EL (cell line): Measurements from ENCODE around the gene VWF.

Source experiments
- DNase-seq: peaks from one replicate; pipeline ENCODE4 v3.0.0-alpha.2; 2016

VWF gene

DNA sequence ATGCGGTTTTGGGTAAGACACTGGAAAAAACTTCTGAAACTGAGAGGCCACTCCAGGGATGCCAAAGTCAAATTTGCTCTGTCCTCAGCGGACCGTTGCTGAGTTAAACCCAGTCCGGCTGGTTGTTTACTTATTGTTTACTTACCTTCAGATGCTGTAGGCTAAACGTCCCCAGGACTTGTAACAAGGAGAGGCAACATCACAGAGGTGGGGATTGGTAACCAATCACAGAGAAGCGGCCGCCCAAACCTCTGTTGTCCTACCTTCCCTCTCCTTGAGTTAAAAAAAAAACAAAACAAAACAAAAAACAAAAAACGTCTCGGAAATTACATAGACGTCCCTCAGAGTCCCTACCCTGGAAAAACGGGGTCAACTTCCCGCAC, 179.8 kb downstream of the VWF start:
- DNase-seq, result no peak

DNA sequence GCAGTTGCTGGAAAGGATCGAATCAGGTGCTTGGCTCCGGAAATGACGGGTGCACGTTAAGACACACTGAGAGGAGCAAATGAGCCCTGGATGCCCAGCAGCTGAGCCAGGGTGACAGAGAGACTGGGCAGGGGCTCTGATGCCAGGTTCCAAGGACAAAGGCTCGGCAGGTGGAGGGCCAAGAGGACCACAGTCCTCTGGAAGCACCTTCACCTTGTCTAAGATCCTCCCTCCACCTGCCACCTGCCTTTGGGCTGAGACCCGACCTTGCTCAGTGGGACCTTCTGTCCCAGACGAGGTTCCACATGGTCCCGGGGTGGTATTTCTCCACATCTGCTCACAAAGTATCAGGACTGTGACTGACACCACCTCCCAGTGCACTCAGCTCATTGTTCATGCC, 180.4 kb downstream of the VWF start:
- DNase-seq, result no peak

DNA sequence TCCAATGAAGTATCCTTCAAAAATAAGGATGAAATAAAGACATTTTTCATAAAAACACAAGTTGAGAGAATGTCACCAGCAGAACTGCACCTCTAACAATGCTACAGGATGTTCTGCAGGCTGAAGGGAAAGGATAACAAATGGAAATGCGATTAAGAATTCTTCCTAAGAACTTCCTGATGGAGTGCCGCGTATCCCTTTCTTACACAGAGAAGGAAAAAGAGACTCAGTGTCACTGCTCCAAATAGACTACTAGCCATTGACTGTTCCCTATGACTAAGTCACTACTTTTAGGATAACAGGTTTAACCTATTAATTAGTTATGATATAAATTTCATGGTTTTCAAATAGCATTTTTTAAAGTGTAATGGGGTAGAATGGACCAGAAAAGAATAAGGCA, 182.6 kb downstream of the VWF start:
- no peak for DNase-seq

DNA sequence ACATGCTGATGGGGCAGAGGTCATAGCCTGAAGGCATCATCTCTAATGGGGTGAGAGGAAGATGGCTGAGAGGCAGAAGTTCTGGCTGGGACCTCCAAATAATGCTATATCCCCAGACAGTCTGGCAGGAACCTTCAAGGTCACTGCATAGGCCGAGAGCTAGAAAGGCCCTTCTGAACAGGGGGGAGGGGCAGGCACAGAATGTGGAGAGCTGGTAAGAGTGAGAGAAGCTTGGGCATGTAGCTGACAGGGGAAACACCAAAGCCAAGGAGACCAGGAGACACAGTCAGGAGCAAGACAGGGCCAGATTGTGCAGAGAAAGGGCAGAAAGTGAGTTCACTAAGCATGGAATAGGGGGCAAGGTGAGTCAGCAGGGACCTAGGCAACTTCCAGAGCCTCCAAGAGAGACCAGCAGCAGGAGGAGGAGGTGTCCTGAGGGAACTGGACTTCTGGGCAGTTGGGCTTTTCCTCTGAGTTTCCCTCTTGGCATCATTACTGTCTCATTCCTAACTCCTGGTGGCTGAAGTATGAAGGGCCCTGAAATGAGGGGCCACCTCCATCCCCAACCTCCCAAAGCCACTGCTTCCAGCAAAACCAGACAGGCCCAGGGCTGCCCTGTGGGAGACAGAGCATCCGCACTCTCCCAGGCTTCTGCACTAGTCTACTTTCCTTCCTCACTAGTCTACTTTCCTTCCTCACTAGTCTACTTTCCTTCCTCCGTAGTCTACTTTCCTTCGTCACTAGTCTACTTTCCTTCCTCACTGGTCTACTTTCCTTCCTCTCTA, 196.5 kb downstream of the VWF start:
- no peak for DNase-seq

DNA sequence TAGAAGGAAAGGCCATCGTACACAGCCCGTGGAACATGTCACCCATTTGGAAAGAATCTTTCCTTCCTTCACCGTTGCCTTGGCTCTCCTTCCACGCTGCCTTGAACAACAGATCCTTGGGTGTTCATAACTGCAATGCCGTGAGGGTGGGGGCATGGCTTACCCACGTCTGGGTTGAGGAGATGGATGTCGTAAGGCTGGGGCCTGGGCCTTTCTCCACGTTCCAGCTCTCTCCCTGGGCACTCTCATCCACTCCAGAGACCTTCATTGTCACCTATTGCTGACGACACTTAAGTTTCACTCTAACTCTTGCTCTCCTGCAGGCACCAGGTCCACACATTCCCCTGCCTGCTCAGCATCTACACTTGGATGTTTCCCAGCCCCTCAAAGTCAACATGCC, 198.8 kb downstream of the VWF start:
- DNase-seq, result no peak

DNA sequence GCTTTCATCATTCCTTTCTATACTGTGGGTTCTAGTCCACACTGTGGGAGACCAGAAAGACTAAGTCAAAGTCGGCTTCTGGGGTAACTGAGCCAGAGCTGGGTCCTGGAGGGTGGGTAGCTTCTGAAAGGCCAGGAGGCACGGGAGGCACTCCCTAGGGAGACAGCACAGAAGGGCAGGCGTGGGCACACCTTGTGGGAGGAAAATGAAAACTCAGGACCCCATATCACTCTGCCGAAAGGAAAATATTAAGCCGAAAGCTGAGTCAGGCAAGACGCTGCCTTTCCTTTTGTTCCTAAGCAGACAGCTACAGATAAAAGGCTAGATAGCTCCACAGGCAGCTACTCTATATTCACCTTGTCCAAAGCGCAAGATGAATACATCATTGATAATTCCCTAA, 200.1 kb downstream of the VWF start:
- no peak for DNase-seq

DNA sequence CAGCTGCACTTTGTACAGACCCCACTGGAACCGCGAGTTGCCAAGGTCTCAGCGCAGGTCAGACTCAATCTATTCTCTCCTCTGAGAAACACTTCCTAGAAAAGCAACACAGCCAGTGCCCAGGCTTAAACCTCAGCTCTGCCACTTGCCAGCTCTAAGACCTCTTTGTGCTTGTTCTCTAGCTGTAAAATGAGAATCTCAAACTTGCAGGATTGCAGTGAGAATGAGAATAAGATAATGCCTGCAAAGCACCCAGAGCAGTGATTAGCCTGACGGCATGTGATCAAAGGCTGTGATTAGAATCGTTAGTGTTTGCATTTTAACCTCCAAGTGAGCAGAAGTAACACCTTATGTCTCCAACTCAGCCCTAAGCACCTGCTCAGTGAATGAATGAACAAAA, 200.7 kb downstream of the VWF start:
- no peak for DNase-seq

DNA sequence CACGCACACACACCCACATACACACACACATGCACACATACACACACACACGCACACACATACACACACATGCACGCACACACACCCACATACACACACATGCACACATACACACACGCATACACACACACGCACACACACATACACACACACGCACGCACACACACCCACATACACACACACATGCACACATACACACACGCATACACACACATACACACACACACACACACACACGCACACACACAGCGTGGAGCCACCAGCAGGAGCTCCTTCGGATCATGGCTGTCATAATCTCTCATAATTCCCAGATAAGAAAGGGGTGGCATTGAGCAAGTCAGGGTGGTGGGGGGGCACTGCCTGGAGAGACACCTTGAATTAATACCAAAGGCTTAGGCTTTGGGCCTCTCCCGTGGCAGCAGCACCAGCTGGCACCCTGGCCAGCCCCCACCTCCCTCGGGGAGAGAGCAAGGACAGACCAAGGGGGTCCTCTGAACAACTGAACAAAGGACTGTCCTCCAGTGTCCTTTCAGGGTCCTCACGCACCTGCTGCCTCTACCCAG, 201.3 kb downstream of the VWF start:
- no peak for DNase-seq

DNA sequence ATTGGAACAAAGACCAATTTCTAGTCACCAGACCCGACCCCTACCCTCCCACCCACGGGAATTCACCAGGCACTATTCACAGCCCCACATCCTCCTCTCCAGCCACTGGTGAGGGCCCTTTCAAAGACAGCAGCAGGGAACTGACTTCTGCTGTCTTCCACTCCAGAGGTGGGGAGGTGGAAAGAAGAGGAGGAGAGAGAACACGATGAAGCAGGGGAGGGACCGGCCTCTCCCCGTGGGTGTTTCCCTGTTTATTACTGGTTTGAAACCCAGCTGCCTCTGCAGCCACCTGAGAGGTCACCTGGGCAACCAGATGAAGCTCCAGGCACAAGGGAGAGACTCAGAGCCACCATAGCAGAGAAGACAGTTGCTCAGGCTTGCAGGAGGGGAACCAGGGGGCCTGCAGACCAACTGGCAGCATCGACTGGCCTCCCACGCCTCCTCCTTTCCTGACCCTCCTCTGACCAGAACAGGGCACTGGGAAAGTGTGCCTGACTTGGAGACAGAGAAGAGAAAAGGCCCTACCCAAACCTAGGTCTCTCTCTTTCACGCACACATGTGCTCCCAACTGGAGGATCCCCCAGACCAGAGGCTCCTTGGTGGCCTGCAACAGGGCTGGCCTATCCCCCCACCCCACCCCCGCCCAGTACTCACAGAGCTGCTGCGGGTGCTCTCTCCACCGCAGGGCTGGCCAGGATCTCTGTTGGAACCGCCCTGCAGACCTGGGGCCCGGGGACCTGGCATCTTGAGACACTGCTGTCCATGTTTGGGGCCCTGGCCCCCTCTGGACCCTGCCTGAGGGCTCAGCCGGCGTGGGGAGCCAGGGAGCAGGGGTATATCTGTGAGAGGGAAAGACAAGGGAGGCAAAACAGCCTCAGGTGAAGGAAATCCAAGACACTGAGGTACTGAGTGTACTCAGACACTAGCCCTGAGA, 202.2 kb downstream of the VWF start:
- DNase-seq, result no peak

DNA sequence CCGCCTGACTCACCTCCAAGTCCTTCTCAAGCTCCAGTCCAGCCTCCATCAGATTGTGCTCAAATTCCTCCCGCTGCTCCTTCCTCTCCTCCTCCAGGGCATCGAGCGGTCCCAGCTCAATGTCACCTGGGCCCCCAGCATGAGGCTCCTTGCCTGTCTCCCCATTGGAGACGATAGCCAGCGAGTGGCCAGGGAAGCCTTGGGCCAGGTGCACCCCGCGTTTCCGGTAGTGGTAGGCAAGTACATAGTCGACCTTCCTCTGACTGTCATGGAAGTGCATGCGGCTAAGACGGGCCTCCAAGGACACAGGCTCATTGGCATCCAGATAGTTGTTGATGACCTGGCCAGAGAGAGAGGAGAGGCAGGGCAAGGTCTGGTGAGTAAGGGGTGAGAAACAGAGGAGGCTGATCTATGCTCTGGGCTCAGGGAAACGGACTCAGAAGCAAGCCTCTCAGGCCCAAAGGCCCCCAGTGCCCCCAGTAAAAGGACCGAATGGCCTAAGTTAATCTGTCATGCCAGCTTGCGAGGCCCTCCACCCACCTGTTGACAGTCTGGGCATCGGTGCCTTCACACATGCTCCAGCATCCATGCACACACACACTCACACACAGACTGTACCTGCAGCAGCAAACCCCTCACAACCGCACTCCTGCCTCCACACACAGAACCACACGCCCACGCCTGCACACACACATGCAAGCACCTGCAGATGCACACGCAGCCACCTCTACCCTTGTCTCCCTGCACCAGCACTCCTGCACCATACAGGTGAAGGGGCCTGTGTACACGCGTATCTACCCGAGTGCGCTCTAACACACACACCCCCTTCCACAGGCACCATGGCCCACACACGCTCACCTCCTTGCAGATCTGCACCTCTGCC, 203.2 kb downstream of the VWF start:
- no peak for DNase-seq

DNA sequence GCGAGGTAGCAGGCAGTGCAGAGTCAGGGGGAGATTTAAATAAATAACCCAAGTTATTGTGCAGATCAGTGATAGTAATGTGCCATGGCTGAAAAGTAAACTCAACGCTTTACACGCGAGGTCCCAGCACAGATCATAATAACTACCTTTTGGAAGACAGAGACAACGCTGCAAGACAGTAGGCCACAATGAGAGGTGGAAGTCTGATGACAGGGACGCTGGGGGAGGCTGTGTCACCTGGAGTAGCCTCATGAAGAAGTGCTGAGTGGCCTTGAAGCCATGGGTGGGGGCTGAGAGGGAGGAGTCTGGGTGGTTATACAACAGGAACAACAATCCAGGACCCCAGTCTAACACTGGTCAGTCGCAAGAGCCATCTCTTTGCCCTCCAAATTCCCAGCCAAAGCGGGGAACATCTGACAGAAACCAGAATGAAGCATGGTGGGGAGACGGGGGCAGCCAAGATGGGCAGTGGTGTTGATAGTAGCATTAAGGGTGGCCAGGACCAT, 207.6 kb downstream of the VWF start:
- no peak for DNase-seq

DNA sequence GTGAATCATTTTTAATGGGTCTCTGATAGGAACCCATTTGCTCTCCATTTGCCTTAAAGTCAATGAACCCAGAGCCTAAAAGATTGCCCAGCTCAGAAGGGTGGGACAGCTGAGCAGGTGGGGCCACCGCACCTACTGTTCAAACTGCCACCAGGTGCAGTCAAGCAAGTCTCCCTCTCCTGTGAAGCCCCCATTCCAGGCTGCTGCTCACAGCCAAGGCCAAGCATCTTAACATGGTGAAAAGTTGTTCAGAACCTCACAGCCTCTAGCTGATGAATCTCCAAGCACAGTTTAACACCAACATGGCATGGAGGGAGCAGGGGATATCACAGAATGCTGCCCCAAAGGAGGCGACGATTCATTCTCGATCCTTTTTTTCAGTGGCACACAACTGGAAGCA, 209.0 kb downstream of the VWF start:
- no peak for DNase-seq

DNA sequence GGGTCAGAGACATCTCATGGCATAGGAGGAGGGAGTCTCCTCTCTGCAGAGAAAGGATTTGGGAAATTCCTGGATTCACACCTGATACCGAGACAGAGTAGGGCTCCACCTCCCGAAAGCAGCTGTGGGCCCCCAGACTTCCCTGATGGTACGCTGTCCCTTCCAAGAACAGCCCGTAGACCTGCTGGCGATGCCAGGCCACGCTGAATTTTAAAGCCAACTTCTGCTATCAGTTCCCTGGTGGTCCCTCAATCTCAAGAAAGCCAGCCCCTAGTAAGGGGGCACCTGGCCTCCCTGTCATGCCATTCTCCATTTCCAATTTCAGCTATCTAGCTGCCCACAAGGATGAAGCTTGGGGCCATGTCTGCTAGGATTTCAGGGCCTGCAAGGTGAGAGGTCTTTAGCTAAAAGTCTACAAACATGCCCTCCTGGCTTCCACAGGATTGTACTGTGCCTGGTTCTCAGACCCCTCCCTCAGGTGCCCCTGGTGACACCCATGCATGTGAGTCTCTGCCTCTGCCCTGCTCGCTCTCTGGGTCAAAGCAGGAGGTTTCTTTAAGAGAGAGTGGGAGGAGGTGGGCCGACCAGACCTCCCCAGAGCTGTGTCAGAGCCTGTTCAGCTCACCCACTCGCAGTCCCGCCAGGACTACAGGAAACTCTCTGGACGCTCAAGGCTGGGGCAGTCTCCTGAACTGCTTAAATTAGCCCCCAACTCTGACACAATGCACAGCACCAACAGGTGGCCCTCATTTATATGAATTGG, 209.9 kb downstream of the VWF start:
- no peak for DNase-seq

DNA sequence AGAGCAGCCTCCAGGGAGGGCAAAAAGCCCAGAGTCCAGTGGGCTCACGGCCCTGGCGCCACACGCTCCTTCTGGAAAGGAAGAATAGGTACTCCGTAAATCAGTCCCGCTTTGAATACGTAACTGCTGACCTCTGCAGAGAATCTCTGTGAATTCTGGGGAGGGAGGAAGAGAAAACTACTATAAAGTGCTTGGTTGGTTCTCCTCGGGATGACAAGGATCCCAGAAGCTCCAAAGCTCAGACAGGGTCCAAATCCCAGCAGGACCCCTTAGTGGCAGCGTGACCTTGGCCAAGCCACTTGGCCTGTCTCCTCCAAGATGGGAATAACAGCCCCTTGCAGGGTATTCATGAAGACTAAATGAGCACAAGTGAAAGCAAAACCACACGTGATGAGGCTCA, 211.1 kb downstream of the VWF start:
- no peak for DNase-seq

DNA sequence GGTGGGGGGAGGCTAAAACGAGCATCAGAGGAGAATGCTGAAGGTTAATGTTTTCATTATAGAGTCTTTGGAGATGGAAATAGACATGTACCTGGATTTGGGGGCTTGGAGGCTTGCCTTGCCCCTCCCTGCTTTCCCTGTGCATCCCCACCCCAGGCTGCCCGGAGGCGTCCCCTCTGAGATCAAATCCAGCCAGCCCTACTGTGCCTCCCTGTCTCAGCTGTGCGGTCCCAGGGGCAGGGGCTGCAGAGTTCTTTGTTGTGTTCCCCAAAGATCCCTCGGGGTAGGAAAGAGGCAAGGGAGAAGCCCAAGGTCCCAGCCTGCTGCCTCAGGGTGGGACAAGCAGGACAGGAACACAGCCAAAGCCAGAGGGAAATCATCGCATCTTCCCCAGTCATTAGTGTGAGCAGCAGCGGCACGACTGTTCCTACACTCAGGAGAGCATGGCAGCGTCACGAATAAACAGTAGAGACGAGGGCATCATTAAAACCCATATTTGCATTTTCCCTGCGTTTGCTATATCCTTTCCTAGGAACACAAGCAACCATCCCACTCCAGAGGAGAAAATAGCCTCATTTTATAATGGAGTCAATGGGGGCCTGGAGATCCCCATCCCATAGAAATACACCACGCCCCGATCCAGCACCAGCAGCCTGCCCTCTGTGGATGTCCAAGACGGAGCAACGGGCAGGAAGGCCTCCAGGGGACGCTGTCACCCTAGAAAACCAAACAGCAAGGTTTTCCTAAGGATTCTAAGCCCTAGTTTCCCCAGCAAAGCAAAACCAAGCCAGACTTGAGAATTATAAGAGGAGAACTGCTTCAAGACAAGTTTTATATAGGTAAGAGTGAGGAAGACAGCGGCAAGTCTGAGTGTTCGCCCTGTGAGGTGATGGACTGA, 211.8 kb downstream of the VWF start:
- DNase-seq, result peak; percentile 13

DNA sequence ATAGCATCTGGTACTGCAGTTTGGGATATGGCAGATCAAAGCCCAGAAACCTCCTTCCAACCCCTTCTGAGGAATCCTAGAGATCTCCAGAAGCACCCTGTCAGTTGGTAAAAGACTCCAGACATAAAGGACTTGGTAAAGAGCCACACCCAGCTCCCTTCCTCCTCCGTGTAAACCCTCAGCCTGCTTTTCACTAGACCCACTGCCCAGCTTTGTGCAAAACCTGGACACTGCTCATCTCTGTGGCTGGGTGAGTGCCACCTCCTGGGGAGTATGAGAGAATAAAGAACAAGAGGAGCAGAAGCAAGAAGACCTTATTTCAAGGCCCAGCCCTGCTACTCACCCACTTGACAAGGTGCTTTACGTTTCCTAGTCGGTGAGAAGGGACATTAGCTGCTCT, 212.5 kb downstream of the VWF start:
- DNase-seq, result no peak

DNA sequence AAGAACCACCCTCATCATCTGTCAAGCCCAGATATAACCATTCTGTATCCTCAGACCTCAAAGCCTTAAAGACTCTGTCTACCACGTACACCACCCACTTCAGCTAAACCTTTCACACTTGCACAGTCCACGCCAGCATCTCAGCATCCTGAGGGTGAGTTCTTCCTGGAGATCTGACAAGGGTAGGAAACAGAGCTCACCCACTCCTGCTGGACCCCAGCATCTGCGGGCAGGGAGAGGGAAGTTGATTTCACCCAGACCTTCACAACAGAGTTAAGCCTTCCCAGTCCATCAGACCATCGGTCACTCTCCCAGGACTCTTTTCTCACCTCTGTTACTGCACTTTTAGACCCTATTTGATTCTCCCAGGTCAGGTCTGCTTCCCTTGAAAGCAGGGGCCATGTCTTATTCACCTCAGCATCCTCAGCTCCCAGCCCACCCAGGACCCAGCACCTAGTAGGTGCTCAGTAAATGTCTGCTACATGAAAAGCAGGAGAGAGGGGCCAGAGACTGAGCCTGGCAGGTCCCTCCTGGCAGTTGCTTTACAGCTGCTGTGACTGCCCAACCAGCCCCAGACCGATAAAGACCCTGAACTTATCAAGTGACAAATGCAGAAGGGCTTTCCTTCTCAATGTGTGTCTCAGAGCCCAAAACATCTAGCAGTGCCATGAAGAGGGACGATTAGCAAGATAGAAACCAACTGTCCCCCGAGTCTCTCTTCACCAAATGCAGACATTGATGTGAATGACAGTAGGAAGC, 213.5 kb downstream of the VWF start:
- DNase-seq, result no peak

DNA sequence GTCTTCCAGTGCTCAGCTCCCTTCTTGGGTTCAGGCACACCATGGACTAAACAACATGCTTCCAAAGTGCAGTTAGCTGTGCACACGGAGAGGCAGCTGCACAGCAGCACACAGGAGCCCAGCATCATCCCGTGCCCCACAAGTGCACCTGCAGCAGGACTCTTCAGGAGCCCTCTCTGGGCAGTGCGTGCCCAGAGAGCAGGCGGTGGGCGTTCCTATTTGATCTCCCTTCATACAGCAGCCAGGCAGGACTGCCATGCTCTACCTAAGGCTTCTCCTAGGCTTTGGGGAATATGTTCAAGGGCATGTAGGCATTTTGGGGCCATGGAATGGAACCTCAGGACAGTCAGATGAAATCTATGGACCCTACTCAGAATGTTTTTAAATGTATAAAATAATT, 214.9 kb downstream of the VWF start:
- no peak for DNase-seq

DNA sequence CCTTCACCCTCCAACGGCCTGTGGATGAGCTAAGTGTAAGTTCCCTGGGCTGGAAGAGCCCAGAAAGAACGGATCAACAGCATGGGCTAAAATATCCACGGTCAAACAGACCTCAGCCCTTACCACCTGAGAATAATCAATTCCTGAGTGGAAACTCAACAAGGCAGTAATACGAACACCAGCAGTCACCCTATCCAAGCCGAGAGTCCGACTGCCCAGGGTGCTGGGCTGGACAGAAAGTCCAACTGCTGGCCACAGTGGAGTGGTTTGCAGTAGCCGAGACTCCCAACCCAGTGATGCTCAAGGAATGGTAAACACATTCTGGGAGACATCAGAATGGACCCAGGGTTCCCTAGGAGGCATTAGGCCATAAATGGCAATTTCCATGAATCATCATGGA, 216.2 kb downstream of the VWF start:
- DNase-seq, result no peak

DNA sequence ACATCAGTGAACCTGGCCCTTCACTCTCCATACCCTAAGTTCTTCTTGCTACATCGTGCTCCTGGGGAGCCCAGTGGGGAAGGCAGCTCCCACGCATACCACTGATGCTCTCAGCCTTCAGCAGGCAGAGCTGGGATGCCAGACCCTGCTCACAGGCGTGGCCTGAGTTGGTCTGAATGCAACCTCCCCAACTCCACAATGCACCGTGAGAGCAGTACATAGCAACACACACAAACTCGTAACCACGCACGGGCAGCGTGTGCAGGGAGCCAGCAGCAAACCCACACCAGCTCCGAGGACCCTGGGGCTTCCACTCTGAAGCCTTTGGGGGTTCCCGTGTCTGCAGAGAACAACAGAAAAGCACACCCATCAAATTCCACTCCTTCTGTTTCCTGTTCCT, 216.7 kb downstream of the VWF start:
- no peak for DNase-seq
